Measurements from ENCODE around the gene ROBO2. TPM values are rescaled to one million over a fixed set of nuclear protein-coding genes. Genes with fewer than 3 reads are reported as not detected.
A peak's percentile ranks its signal among the peaks of the same experiment; 100 is the strongest.

ROBO2 gene
- total and polyA plus RNA-seq, 4 donors: 0.30 to 72.4 (median 3.3) TPM

DNA sequence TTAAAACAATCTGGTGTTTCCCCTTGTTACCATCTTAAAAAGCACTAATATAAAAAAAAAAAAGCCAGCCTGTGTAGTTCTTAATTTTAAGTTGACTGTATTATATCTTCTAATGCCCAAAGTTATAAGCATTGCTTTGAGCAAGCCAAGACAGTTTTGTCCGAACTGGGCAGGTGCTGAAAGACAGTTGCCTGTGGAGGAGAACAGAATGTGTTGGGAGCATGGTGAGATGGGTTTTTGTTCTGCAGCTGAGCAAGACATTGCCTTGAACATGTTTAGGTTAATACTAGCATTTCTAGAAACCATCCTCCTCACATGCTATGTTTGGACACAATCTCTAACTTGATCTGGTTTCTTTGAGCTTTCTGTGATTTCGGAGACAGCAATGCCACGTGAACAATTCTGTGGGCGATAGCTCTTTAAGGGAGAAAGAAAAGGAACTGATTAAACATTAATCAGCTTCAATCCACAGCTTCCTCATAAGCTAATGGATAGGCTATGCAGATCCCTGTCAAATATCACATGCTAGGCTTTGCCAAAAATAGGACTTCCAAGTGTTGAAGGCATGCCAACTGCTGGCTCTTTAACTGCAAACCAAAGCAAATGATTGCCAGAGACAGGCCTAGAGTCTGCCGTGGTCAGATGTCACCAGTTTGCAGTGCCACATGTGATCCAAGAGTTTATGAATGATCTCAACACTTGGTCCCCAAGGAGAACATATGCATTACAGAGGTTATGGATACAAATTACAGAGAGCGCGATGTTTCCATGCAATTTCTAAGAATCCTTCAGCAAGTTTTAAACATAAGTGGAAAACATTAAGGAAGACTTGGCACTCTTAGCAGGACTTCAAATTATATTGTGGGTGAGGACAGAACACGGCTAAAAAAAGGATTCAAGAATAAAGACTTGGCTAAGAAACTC, 428.1 kb downstream of the ROBO2 start:
- peak overlapping the region in 1 of 2 donors; percentile 14 for H3K27ac ChIP-seq (ENCODE audit: low read depth in 1 of 2, low read length in 1 of 2)
- 49 to 71% methylated on average over 8 of the region's 8 CpGs for WGBS, 2 donors
- no peak overlapping the region for H3K9ac ChIP-seq (ENCODE audit: insufficient read depth in 1 of 2, low read length in 2 of 2)
- H3K9me3 ChIP-seq (ENCODE audit: control insufficient read depth in 4 of 4, insufficient read depth in 3 of 4, low read length in 3 of 4): no peaks in the 10 kb centered on the region
- DNase-seq (peak; percentile 29 to 78 (median 75)), ATAC-seq (ENCODE audit: insufficient read depth, low FRiP score) (peak; percentile 66)
- peaks cover 0 to 35% (median 0%) of the 10 kb centered on the region in 3 donors for H3K27me3 ChIP-seq (ENCODE audit: control insufficient read depth in 3 of 3, insufficient read depth in 3 of 3, low read length in 2 of 3)
- TF ChIP-seq CTCF (IDR thresholded peaks at IDR 0.05; ENCODE audit: control extremely low read depth, extremely low read depth): no peak
- H3K4me1 ChIP-seq (ENCODE audit: control insufficient read depth in 5 of 5, insufficient read depth in 5 of 5, low read length in 5 of 5): peaks cover 2 to 25% (median 12%) of the 10 kb centered on the region in 5 donors
- no peaks in the 10 kb centered on the region for H3K36me3 ChIP-seq (ENCODE audit: control insufficient read depth in 4 of 4, insufficient read depth in 4 of 4, low read length in 4 of 4)
- no peak overlapping the region for H3K4me3 ChIP-seq

DNA sequence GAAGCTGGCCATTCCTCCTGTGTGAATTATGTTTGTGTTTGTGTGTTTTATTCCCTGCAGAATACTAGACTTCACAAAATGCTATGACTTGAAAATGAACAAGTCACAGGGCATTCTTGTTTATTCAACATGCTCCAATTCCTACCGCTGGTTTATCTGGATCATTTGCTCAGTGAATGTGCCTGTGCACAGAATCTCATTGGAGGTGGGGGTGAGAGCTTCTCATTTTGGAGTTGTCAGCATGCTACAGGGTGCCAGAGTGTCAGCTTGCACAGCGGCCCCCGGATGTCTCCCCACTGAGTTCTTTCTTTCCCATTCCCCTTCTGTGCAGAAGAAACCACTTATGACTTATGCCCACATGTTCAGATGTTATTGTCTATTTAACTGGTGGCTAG, 428.7 kb downstream of the ROBO2 start:
- peaks cover 0 to 33% (median 0%) of the 10 kb centered on the region in 3 donors for H3K27me3 ChIP-seq (ENCODE audit: control insufficient read depth in 3 of 3, insufficient read depth in 3 of 3, low read length in 2 of 3)
- H3K9me3 ChIP-seq (ENCODE audit: control insufficient read depth in 4 of 4, insufficient read depth in 3 of 4, low read length in 3 of 4): no peaks in the 10 kb centered on the region
- H3K9ac ChIP-seq (ENCODE audit: insufficient read depth in 1 of 2, low read length in 2 of 2): no peak overlapping the region
- H3K4me1 ChIP-seq (ENCODE audit: control insufficient read depth in 5 of 5, insufficient read depth in 5 of 5, low read length in 5 of 5): peaks cover 2 to 25% (median 12%) of the 10 kb centered on the region in 5 donors
- H3K27ac ChIP-seq (ENCODE audit: low read depth in 1 of 2, low read length in 1 of 2): no peak overlapping the region
- TF ChIP-seq CTCF (IDR thresholded peaks at IDR 0.05; ENCODE audit: control extremely low read depth, extremely low read depth): no peak
- DNase-seq (no peak), ATAC-seq (ENCODE audit: insufficient read depth, low FRiP score) (no peak)
- no peaks in the 10 kb centered on the region for H3K36me3 ChIP-seq (ENCODE audit: control insufficient read depth in 4 of 4, insufficient read depth in 4 of 4, low read length in 4 of 4)
- 69 to 85% methylated on average over 3 of the region's 3 CpGs for WGBS, 2 donors
- no peak overlapping the region for H3K4me3 ChIP-seq

GRCh38 chr3:77475507-77475906, 435.6 kb downstream of the ROBO2 start:
- Histone ChIP-seq H3K27ac (ENCODE audit: low read depth in 1 of 2, low read length in 1 of 2) (no peak overlapping the region), H3K4me1 (ENCODE audit: control insufficient read depth in 5 of 5, insufficient read depth in 5 of 5, low read length in 5 of 5) (no peaks in the 10 kb centered on the region), H3K36me3 (ENCODE audit: control insufficient read depth in 4 of 4, insufficient read depth in 4 of 4, low read length in 4 of 4) (peaks cover 0 to 11% (median 0%) of the 10 kb centered on the region in 4 donors), H3K27me3 (ENCODE audit: control insufficient read depth in 3 of 3, insufficient read depth in 3 of 3, low read length in 2 of 3) (peaks cover 0 to 46% (median 0%) of the 10 kb centered on the region in 3 donors), H3K4me3 (no peak overlapping the region), H3K9ac (ENCODE audit: insufficient read depth in 1 of 2, low read length in 2 of 2) (no peak overlapping the region), H3K9me3 (ENCODE audit: control insufficient read depth in 4 of 4, insufficient read depth in 3 of 4, low read length in 3 of 4) (no peaks in the 10 kb centered on the region)
- ATAC-seq (ENCODE audit: insufficient read depth, low FRiP score) (no peak), DNase-seq (no peak)
- no peak for TF ChIP-seq CTCF (IDR thresholded peaks at IDR 0.05; ENCODE audit: control extremely low read depth, extremely low read depth)
- WGBS, 2 donors: 32 to 37% methylated on average over 2 of the region's 2 CpGs
